A673 (cell line): Measurements from ENCODE around the gene MACROH2A1. TPM values are rescaled to one million over a fixed set of nuclear protein-coding genes. Genes with fewer than 3 reads are reported as not detected.

ENCODE experiments used
- BruUV-seq: library from RNA; stranded (reverse); fragments of 400-500 nt; replicated peaks from 2 replicates; lab custom pipeline; 2021; lab: Mats Ljungman, UMichigan
- CTCF ChIA-PET: fragments of 300-600 bp; sonication (Branson Sonifier 250); formaldehyde crosslinking; loops from one replicate; lab custom pipeline; 2022; ENCODE audit warnings: antibody characterized with exemption; lab: Charles Lee
- POLR2A ChIA-PET: fragments of 300-600 bp; sonication (Branson Sonifier 250); formaldehyde crosslinking; loops from one replicate; lab custom pipeline; 2022; ENCODE audit warnings: antibody characterized with exemption; ENCODE audit not compliant: low non-redundant PET; lab: Charles Lee
- DNase-seq: peaks from one replicate; pipeline ENCODE4 v3.0.0-alpha.2; 2015; ENCODE audit warnings: low spot score
- H3K27ac ChIP-seq: fragments of 200-600 bp; sonication (generic); 2 replicates; pipeline ENCODE4 v1.5.1; 2016; ENCODE audit warnings: mixed run types, low read depth, mild to moderate bottlenecking, mixed read lengths, antibody characterized with exemption, low read length; ENCODE audit not compliant: poor library complexity, severe bottlenecking
- H3K27me3 ChIP-seq: fragments of 200-600 bp; sonication (generic); replicated peaks from 2 replicates; pipeline ENCODE4 v1.6.1; 2017; ENCODE audit warnings: mixed run types, low read depth, mild to moderate bottlenecking, mixed read lengths, antibody characterized with exemption, low read length; ENCODE audit not compliant: insufficient read depth, poor library complexity
- H3K36me3 ChIP-seq: fragments of 200-600 bp; sonication (generic); 2 replicates; pipeline ENCODE4 v1.6.1; 2016; ENCODE audit warnings: mixed run types, mild to moderate bottlenecking, mixed read lengths, antibody characterized with exemption, low read length; ENCODE audit not compliant: insufficient read depth, poor library complexity, severe bottlenecking
- H3K4me1 ChIP-seq: fragments of 200-600 bp; sonication (generic); 2 replicates; pipeline ENCODE4 v1.6.1; 2017; ENCODE audit warnings: mixed run types, mild to moderate bottlenecking, mixed read lengths, antibody characterized with exemption, low read length; ENCODE audit not compliant: insufficient read depth, poor library complexity, severe bottlenecking
- H3K4me3 ChIP-seq: fragments of 200-600 bp; sonication (generic); 2 replicates; pipeline ENCODE4 v1.5.1; 2016; ENCODE audit warnings: low read depth, mixed run types, mild to moderate bottlenecking, mixed read lengths, low read length; ENCODE audit not compliant: poor library complexity, severe bottlenecking
- H3K9me3 ChIP-seq: fragments of 200-600 bp; sonication (generic); 2 replicates; pipeline ENCODE4 v1.6.1; 2016; ENCODE audit warnings: mixed run types, low read depth, mild to moderate bottlenecking, mixed read lengths, antibody characterized with exemption, low read length; ENCODE audit not compliant: poor library complexity, severe bottlenecking
- CTCF ChIP-seq: fragments of 300-800, 200-600 bp; sonication (generic); conservative IDR thresholded peaks from 2 replicates; pipeline ENCODE4 v1.5.1; 2017; ENCODE audit warnings: low read depth, mild to moderate bottlenecking, antibody characterized with exemption, low read length, moderate library complexity, mixed read lengths
- EZH2 ChIP-seq: fragments of 200-600 bp; sonication (generic); IDR thresholded peaks from 2 replicates; pipeline ENCODE4 v1.6.1; 2017; ENCODE audit warnings: borderline replicate concordance, low read depth, mild to moderate bottlenecking, mixed read lengths, antibody characterized with exemption, low read length; ENCODE audit not compliant: poor library complexity, severe bottlenecking
- intact Hi-C: fragments of 100-400 bp; cut with micrococcal nuclease; formaldehyde crosslinking; loops from one replicate; pipeline ENCODE4 v1.10.0; 2022; ENCODE audit not compliant: unreplicated experiment
- total RNA-seq: library from RNA; stranded (reverse); gene quantifications from 2 replicates; pipeline ENCODE4 v1.2.3, GENCODE V29; 2021

MACROH2A1 gene
- total RNA-seq, 1 experiment from 2014 or later = 264 TPM

DNA sequence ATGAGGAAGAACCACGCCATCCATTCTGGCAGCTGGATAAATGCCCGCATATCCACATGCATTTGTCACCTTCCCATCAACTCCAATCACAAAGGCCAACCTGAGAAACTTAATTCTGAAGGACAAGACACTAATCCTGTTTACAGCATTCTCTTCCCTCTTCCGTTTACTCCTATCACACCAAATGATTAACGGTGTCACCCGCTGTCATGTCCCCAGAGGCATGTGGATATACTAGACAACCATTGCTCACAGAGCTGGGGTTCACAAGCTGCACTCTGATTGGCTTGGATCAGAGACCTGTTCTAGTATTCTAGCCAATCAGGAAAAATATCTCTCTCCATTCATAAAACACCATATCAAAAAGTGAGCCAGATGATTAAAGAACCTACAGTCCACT lies 3.6 kb downstream of the MACROH2A1 start:
- CTCF ChIA-PET = no interaction called here
- intact Hi-C loops = no loop called here
- POLR2A ChIA-PET = no interaction called here
- peak; percentile 55 for DNase-seq
- Histone ChIP-seq H3K27ac (no peak overlapping the region), H3K4me3 (no peak overlapping the region), H3K27me3 (no peaks in the 10 kb centered on the region), H3K9me3 (no peaks in the 10 kb centered on the region), H3K36me3 (peaks cover 6% of the 10 kb centered on the region), H3K4me1 (peaks cover 23% of the 10 kb centered on the region)
- BruUV-seq = no TSS peak
- TF ChIP-seq EZH2 (no peak), CTCF (no peak)

DNA sequence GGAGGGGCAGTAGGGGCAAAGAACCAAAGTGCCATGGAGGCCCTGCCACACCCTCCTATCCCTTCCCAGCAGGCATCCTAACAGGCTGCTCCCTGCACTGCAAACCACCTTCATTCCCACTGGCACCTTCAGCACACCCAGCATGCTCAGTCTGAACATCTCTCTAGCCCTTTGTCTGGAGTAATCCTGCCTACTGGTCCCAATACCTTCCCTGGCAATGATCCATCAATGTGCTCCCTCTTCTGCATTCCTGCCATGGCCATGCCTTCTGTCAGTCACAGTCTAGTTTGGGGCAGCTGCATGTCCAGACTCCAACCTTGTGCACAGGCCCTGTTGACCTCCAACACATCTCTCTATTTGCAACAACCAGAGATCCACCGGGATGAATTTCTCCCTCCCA lies 4.9 kb downstream of the MACROH2A1 start:
- no peak overlapping the region for H3K27ac ChIP-seq
- POLR2A ChIA-PET = no interaction called here
- CTCF ChIA-PET = no interaction called here
- H3K27me3 ChIP-seq = no peaks in the 10 kb centered on the region
- H3K4me3 ChIP-seq = no peak overlapping the region
- no peak for DNase-seq
- BruUV-seq = no TSS peak
- TF ChIP-seq CTCF (no peak), EZH2 (no peak)
- H3K4me1 ChIP-seq = peaks cover 18% of the 10 kb centered on the region
- no peaks in the 10 kb centered on the region for H3K9me3 ChIP-seq
- intact Hi-C loops = no loop called here
- H3K36me3 ChIP-seq = peaks cover 9% of the 10 kb centered on the region

- no peak for DNase-seq
- H3K4me1 ChIP-seq = peaks cover 18% of the 10 kb centered on the region
- POLR2A ChIA-PET = no interaction called here
- intact Hi-C loops = no loop called here
- H3K4me3 ChIP-seq = no peak overlapping the region
- no peak overlapping the region for H3K27ac ChIP-seq
- H3K36me3 ChIP-seq = peaks cover 13% of the 10 kb centered on the region
- no peaks in the 10 kb centered on the region for H3K27me3 ChIP-seq
- CTCF ChIA-PET = no interaction called here
- TF ChIP-seq CTCF (no peak), EZH2 (no peak)
- H3K9me3 ChIP-seq = no peaks in the 10 kb centered on the region
- BruUV-seq = no TSS peak
Observed at GRCh38 chr5:135393691-135394090, 5.3 kb downstream of the MACROH2A1 start.
